ENCODE results near the gene C11orf68. TPM values are rescaled to one million over a fixed set of nuclear protein-coding genes. Genes with fewer than 3 reads are reported as not detected.

C11orf68 gene
- total RNA-seq, 4 donors from 2014 or later, result 17.7 to 27.1 (median 20.9) TPM

DNA sequence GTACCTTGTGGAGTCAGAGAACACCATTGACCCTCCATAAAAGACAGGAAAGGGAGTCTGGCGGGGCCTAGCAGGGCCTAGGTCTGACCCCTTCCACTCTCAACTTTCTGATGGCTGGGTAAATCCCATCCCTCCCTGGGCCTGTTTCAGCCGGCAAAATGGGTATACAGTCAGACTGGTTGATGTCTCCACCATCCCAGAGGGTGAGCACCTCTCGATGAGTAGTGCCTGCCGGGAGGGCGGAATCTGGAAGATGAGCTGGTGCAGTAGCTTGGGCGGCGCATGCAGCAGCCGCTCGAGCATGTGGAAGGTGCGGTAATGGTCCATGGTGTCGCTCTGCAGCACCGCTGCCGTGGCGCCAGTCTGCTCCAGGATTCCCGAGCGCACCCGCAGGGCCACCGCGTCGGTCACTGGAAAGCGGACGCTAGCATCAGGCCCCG is 31.1 kb downstream of the C11orf68 start:
- intact Hi-C loops (cut with DNase I), result loop anchor here (2.0 kb wide), 1 partner anchor 101 kb away; no protein-coding TSS in a partner anchor
- 5 to 100% methylated on average over 1 to 8 of the region's 23 CpGs for WGBS, 2 donors
- Histone ChIP-seq H3K4me1 (peaks cover 34 to 43% of the 10 kb centered on the region in 2 donors), H3K4me3 (replicated peaks in 1 of 3) (peak overlapping the region; percentile 41 to 69 (median 55)), H3K27ac (peak overlapping the region; percentile 62 to 97 (median 92)), H3K27me3 (no peaks in the 10 kb centered on the region), H3K9me3 (no peaks in the 10 kb centered on the region), H3K36me3 (peaks cover 12 to 16% of the 10 kb centered on the region in 2 donors)
- DNase-seq, result no peak
- TF ChIP-seq, protein P1, sequence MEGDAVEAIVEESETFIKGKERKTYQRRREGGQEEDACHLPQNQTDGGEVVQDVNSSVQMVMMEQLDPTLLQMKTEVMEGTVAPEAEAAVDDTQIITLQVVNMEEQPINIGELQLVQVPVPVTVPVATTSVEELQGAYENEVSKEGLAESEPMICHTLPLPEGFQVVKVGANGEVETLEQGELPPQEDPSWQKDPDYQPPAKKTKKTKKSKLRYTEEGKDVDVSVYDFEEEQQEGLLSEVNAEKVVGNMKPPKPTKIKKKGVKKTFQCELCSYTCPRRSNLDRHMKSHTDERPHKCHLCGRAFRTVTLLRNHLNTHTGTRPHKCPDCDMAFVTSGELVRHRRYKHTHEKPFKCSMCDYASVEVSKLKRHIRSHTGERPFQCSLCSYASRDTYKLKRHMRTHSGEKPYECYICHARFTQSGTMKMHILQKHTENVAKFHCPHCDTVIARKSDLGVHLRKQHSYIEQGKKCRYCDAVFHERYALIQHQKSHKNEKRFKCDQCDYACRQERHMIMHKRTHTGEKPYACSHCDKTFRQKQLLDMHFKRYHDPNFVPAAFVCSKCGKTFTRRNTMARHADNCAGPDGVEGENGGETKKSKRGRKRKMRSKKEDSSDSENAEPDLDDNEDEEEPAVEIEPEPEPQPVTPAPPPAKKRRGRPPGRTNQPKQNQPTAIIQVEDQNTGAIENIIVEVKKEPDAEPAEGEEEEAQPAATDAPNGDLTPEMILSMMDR (IDR thresholded peaks at IDR 0.05), result no peak
- no peak for TF ChIP-seq POLR2A (IDR thresholded peaks at IDR 0.05)

DNA sequence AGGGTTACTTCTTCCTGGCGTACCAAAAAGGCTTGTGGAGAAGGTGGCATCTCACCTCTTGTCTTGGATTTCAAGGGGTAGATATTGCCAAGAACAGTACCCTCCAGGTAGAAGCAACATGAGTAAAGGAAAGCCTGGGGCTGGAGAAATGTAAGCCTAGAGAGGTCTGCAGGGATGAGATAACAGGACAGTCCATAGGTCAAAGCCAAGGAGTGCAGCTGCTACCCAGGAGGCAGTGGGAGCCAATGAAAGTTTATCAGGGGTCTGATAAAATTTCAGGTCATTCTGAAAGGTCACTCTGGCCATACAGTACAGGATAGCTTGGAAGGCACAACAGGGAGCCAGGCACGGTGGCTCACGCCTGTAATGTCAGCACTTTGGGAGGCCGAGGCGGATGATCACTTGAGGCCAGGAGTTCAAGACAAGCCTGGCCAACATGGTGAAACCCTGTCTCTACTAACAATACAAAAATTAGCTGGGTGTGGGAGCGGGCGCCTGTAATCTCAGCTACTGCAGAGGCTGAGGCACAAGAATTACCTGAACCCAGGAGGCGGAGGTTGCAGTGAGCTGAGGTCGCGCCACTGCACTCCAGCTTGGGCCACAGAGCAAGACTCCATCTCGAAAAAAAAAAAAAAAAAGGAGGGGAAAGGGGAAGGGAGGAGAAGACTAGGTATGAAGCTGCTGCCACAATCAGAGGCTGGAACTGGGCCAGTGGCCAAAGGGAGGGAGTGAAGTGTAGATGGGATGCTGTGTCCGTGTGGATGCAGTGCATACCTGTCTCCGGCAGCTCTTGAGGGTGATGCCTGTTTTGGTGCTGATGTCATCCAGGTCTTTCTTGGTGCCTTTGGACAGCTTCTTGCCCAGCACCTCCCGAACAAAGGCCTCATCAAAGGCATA is 31.8 kb downstream of the C11orf68 start:
- Histone ChIP-seq H3K9me3 (no peaks in the 10 kb centered on the region), H3K4me1 (peaks cover 34 to 36% of the 10 kb centered on the region in 2 donors), H3K36me3 (peaks cover 12 to 16% of the 10 kb centered on the region in 2 donors), H3K27ac (no peak overlapping the region), H3K4me3 (replicated peaks in 1 of 3) (peak overlapping the region in 1 of 3 donors; percentile 55), H3K27me3 (no peaks in the 10 kb centered on the region)
- TF ChIP-seq, protein P1 (IDR thresholded peaks at IDR 0.05), result no peak
- no peak for TF ChIP-seq POLR2A (IDR thresholded peaks at IDR 0.05)
- no peak for DNase-seq
- WGBS, 2 donors, result 86 to 87% methylated on average over 14 of the region's 14 CpGs
- intact Hi-C loops (cut with DNase I), result loop anchor here (2.0 kb wide), 1 partner anchor 102 kb away; no protein-coding TSS in a partner anchor

DNA sequence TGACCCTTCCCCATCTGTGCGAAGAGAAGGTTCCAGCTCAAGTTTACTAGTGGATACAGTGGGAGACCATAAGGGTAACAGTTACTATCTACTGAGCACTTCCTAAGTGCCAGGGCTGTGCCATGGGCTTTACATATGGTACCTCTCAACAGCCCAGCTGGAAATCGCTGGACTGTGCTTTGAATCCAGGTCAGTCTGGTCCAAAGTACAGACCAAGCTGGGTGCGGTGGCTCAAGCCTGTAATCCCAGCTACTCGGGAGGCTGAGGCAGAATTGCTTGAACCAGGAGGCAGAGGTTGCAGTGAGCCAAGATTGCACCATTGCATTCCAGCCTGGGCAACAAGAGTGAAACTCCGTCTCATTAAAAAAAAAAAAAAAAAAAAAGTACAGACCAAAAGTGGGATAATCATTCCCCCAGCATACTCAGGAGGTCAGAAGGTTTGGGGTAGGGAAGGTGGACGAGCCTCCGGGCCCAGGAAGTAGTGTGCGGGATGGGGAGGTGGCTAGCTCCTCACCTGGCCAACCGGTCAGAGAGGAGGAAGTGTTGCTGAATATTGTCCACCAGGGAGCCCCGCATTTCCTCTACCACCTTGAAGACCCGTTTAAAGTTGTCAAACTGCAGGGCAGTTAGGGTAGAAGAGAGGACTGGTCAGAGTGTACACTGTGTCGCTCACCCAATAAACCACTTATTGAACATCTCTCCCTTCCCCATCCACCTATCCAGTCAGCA is 32.9 kb downstream of the C11orf68 start:
- H3K27ac ChIP-seq, result no peak overlapping the region
- TF ChIP-seq, protein P1 (IDR thresholded peaks at IDR 0.05), result no peak
- no peak for TF ChIP-seq POLR2A (IDR thresholded peaks at IDR 0.05)
- intact Hi-C loops (cut with DNase I), result loop anchor here (2.0 kb wide), 1 partner anchor 103 kb away; no protein-coding TSS in a partner anchor
- no peak overlapping the region for H3K4me3 ChIP-seq (replicated peaks in 1 of 3)
- H3K4me1 ChIP-seq, result peaks cover 25% of the 10 kb centered on the region in 2 donors
- no peak for DNase-seq
- H3K27me3 ChIP-seq, result no peaks in the 10 kb centered on the region
- peaks cover 12 to 16% of the 10 kb centered on the region in 2 donors for H3K36me3 ChIP-seq
- 89 to 95% methylated on average over 9 to 12 of the region's 12 CpGs for WGBS, 2 donors
- H3K9me3 ChIP-seq, result no peaks in the 10 kb centered on the region

DNA sequence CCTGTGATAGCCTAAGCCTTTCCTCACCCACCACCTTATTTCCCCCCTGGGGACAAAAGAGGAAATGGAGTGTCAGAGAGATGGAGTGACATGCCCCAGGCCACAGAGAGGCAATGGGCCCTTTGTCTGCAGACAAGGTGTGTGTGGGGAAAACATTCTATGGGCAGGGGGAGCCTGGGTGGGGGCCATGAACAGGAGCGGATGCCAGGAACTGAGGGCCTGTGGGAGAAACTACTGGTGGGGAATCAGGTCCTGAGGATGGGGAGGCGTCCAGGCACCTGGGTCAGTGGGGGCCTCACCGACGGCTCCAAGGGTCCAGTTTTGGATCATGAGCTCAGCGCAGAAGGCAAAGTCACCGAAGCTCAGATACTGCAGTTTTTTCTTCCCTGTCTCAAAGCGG is 33.6 kb downstream of the C11orf68 start:
- H3K4me1 ChIP-seq, result peaks cover 23 to 24% of the 10 kb centered on the region in 2 donors
- DNase-seq, result no peak
- WGBS, 2 donors, result 95% methylated on average over 7 of the region's 7 CpGs
- H3K4me3 ChIP-seq (replicated peaks in 1 of 3), result no peak overlapping the region
- intact Hi-C loops (cut with DNase I), result no loop called here
- H3K9me3 ChIP-seq, result no peaks in the 10 kb centered on the region
- no peaks in the 10 kb centered on the region for H3K27me3 ChIP-seq
- peaks cover 12 to 16% of the 10 kb centered on the region in 2 donors for H3K36me3 ChIP-seq
- no peak overlapping the region for H3K27ac ChIP-seq
- TF ChIP-seq POLR2A (IDR thresholded peaks at IDR 0.05), result no peak
- TF ChIP-seq, protein P1 (IDR thresholded peaks at IDR 0.05), result no peak

Data from thyroid gland (tissue), 4 donors.